GM06990 (cell line): ENCODE data around the gene ZNF492.
"Not testable (repeated sequence)": the region's sequence is repeated elsewhere in the genome, so short reads cannot be mapped to it uniquely, and the experiment has no call there.

Experiments
- DNase-seq: peaks from one replicate; pipeline ENCODE4 v3.0.0-alpha.2; 2011; ENCODE audit not compliant: insufficient read length; ENCODE audit errors: extremely low read depth
- H3K27me3 ChIP-seq: replicated peaks from 2 replicates; pipeline ENCODE4 v1.6.0; 2011; ENCODE audit warnings: low read length; ENCODE audit not compliant: control insufficient read depth, insufficient read depth
- H3K36me3 ChIP-seq: 2 replicates; pipeline ENCODE4 v1.5.1; 2011; ENCODE audit warnings: low read length; ENCODE audit not compliant: control insufficient read depth, insufficient read depth
- H3K4me3 ChIP-seq: replicated peaks from 2 replicates; pipeline ENCODE4 v1.5.1; 2011; ENCODE audit warnings: low read depth, mild to moderate bottlenecking, control low read depth, low read length
- CTCF ChIP-seq: IDR thresholded peaks from 2 replicates; pipeline ENCODE4 v1.5.1; 2011; ENCODE audit warnings: low read length, control low read depth, mild to moderate bottlenecking, inconsistent platforms; ENCODE audit not compliant: insufficient read depth, poor library complexity, severe bottlenecking

The ZNF492 gene

GRCh38 chr19:22612316-22612715 lies 21.8 kb upstream of the ZNF492 start:
- no peak for DNase-seq
- Histone ChIP-seq H3K4me3 (no peak overlapping the region), H3K27me3 (no peaks in the 10 kb centered on the region), H3K36me3 (no peaks in the 10 kb centered on the region)
- TF ChIP-seq CTCF, result no peak

GRCh38 chr19:22616659-22617058 lies 17.5 kb upstream of the ZNF492 start:
- Histone ChIP-seq H3K27me3 (no peaks in the 10 kb centered on the region), H3K36me3 (no peaks in the 10 kb centered on the region), H3K4me3 (no peak overlapping the region)
- DNase-seq, result no peak
- TF ChIP-seq CTCF, result no peak

GRCh38 chr19:22617181-22617580 lies 16.9 kb upstream of the ZNF492 start:
- not testable (repeated sequence) for H3K36me3 ChIP-seq, H3K27me3 ChIP-seq, DNase-seq, H3K4me3 ChIP-seq

- H3K4me3 ChIP-seq, result no peak overlapping the region
- no peaks in the 10 kb centered on the region for H3K36me3 ChIP-seq
- H3K27me3 ChIP-seq, result no peaks in the 10 kb centered on the region
- TF ChIP-seq CTCF, result no peak
- no peak for DNase-seq
Measured at GRCh38 chr19:22617614-22618320, 16.4 kb upstream of the ZNF492 start.

- Histone ChIP-seq H3K4me3 (no peak overlapping the region), H3K36me3 (no peaks in the 10 kb centered on the region), H3K27me3 (no peaks in the 10 kb centered on the region)
- DNase-seq, result no peak
- TF ChIP-seq CTCF, result no peak
Measured at GRCh38 chr19:22619371-22619770, 14.8 kb upstream of the ZNF492 start.

GRCh38 chr19:22619932-22620331 lies 14.2 kb upstream of the ZNF492 start:
- Histone ChIP-seq H3K27me3 (no peaks in the 10 kb centered on the region), H3K4me3 (no peak overlapping the region), H3K36me3 (no peaks in the 10 kb centered on the region)
- no peak for TF ChIP-seq CTCF
- no peak for DNase-seq
